ENCODE data around the gene LPGAT1.

- TF ChIP-seq POLR2A (IDR thresholded peaks at IDR 0.05) (no peak), CTCF (IDR thresholded peaks at IDR 0.05) (no peak), POLR2AphosphoS5 (IDR thresholded peaks at IDR 0.05) (no peak)
Measured at GRCh38 chr1:211800925-211801607, 29.5 kb downstream of the LPGAT1 start.
